Heart right ventricle (tissue), 16 donors: Measurements from ENCODE around the gene TGFBR2. TPM values are rescaled to one million over a fixed set of nuclear protein-coding genes. Genes with fewer than 3 reads are reported as not detected.

Experiments used
- ATAC-seq, 8 donors: fragments of 200-7000 bp; cut with Tn5 transposase; one replicate each; pipeline ENCODE4 v1.9.1; 2020; ENCODE audit warnings: mild to moderate bottlenecking in 8 of 8, moderate library complexity in 8 of 8, moderate number of reproducible peaks in 1 of 8
- DNase-seq, 2 donors: peaks; one replicate each; pipeline ENCODE4 v3.0.0-alpha.2; 2020
- H3K27ac ChIP-seq, 10 donors: fragments of 200-600 bp; sonication (generic) in 2 of 10; one replicate each; pipeline versions ENCODE4 v1.5.0 to v1.8.0; 2020 to 2022; ENCODE audit warnings: mild to moderate bottlenecking in 3 of 10
- H3K27me3 ChIP-seq, 7 donors: fragments of 200-600 bp; one replicate each; pipeline ENCODE4 v1.8.0; 2021 to 2022; ENCODE audit warnings: mild to moderate bottlenecking in 2 of 7
- H3K36me3 ChIP-seq, 9 donors: fragments of 200-600 bp; sonication (generic) in 1 of 9; one replicate each; pipeline versions ENCODE4 v1.5.0 to v1.8.0; 2020 to 2022; ENCODE audit warnings: mild to moderate bottlenecking in 2 of 9
- H3K4me1 ChIP-seq, 9 donors: fragments of 200-600 bp; sonication (generic) in 1 of 9; one replicate each; pipeline versions ENCODE4 v1.5.0 to v1.8.0; 2020 to 2022; ENCODE audit warnings: mild to moderate bottlenecking in 4 of 9
- H3K4me3 ChIP-seq, 10 donors: fragments of 200-600 bp; sonication (generic) in 2 of 10; one replicate each; pipeline versions ENCODE4 v1.5.0 to v1.8.0; 2020 to 2022; ENCODE audit warnings: mild to moderate bottlenecking in 7 of 10, moderate library complexity in 2 of 10
- H3K9me3 ChIP-seq, 11 donors: fragments of 200-600 bp in 10 of 11; sonication (generic) in 2 of 11; one replicate each; pipeline versions ENCODE4 v1.5.0 to v1.8.0; 2013 to 2022; ENCODE audit warnings: mild to moderate bottlenecking in 2 of 11, control low read depth in 1 of 11, moderate library complexity in 1 of 11
- CTCF ChIP-seq, 9 donors: fragments of 200-600 bp; sonication (generic) in 2 of 9; IDR thresholded peaks; one replicate each; pipeline versions ENCODE4 v1.5.0 to v1.8.0; 2021 to 2022; ENCODE audit warnings: antibody characterized with exemption in 9 of 9, mild to moderate bottlenecking in 5 of 9, moderate library complexity in 1 of 9
- WGBS, 2 donors: extraction: QIAGEN DNeasy Blood & Tissue Kit; methylation state at CpG; one replicate each; pipeline ENCODE4 v1.1.7; 2013; ENCODE audit warnings: inconsistent platforms in 1 of 2; 5-methylcytosine and 5-hydroxymethylcytosine counted together
- intact Hi-C, 10 donors: fragments of 100-400 bp; cut with DNase I; formaldehyde crosslinking; loops; one replicate each; pipeline versions ENCODE4 v1.11.1 to v1.14.2; 2022
- polyA plus RNA-seq, 2 donors: library from polyadenylated mRNA; stranded (reverse); fragments of 200-250 nt; gene quantifications; one replicate each; pipeline ENCODE4 v1.2.3, GENCODE V29; 2013
- total RNA-seq, 10 donors: library from RNA; stranded (reverse); fragmentation: NEBNext Ultra II Directional in 3 of 10; extraction: Animal tissue kit (Norgen Biotek cat#: 25700) in 3 of 10; gene quantifications; one replicate each; pipeline versions ENCODE4 v1.2.1 to v1.2.4, GENCODE V29; 2021 to 2023
- donor health status: Arrhythmogenic right ventricular cardiomyopathy.
- donor health status: ischemic (EF 13 %, LVEDD 7.1; RV severe dilation, severe dysfunction).
- donor health status: healthy with polysubstance abuse.
- donor health status: DM: no; HTN: yes; CAD: no.
- donor health status: DM: no; HTN: no; CAD: no.
- donor health status: ischemic (EF 25% LVEDD 6.9; RV normal size, moderate dysfunction).
- donor health status: ischemic (EF 25% LVEDD 5.7; RV mildly dilated, moderate dysfunction).
- donor health status: healthy.
- donor health status: DM: yes; HTN: yes; CAD: no.
- donor health status: Ischemic cardiomyopathy.
- donor health status: ischemic (EF 35%, LVEDD 5.7; RV mildly dilated, moderate dysfunction).
- donor health status: nonischemic (EF 11% LVEDD 7.7; RV severe dilation, severe dysfunction).
- donor health status: DM: yes; HTN: yes; CAD: no.
- donor health status: PGD.
- donor health status: ischemic (EF 29% LVEDD 5.4; RV normal size, mild dysfunction).
- donor health status: nonischemic (EF 23%, LVEDD 6.1; RV moderate dilation, normal function).

TGFBR2 gene
- total and polyA plus RNA-seq, 12 donors = 14.6 to 197 (median 82.8) TPM

- Histone ChIP-seq H3K4me1 (peaks cover 14 to 100% (median 95%) of the 10 kb centered on the region in 9 donors), H3K4me3 (no peak overlapping the region), H3K27ac (peak overlapping the region in 3 of 10 donors; percentile 20 to 55 (median 44)), H3K9me3 (no peaks in the 10 kb centered on the region), H3K36me3 (peaks cover 0 to 36% (median 0%) of the 10 kb centered on the region in 9 donors), H3K27me3 (no peaks in the 10 kb centered on the region)
- intact Hi-C loops = loop anchor here in 2 of 10 donors (10.0 kb wide), 2 partner anchors 68 to 92 kb away; no protein-coding TSS in a partner anchor
- ATAC-seq (no peak), DNase-seq (no peak)
- WGBS, 2 donors = 54 to 66% methylated on average over 1 of the region's 1 CpG
- no peak for TF ChIP-seq CTCF (IDR thresholded peaks at IDR 0.05)
These were observed 10.1 kb downstream of the TGFBR2 start for GRCh38 chr3:30616347-30617027.

- peaks cover 10 to 100% (median 95%) of the 10 kb centered on the region in 9 donors for H3K4me1 ChIP-seq
- H3K36me3 ChIP-seq = peaks cover 0 to 40% (median 0%) of the 10 kb centered on the region in 9 donors
- ATAC-seq = no peak
- no peak for DNase-seq
- H3K9me3 ChIP-seq = no peaks in the 10 kb centered on the region
- WGBS, 2 donors = 89 to 93% methylated on average over 5 of the region's 5 CpGs
- no peak for TF ChIP-seq CTCF (IDR thresholded peaks at IDR 0.05)
- intact Hi-C loops = loop anchor here in 2 of 10 donors (10.0 kb wide), 2 partner anchors 68 to 92 kb away; no protein-coding TSS in a partner anchor
- no peaks in the 10 kb centered on the region for H3K27me3 ChIP-seq
- no peak overlapping the region for H3K4me3 ChIP-seq
- peak overlapping the region in 3 of 10 donors; percentile 3 to 55 (median 20) for H3K27ac ChIP-seq
These were observed 10.7 kb downstream of the TGFBR2 start for GRCh38 chr3:30617069-30617468.

GRCh38 chr3:30617653-30618052, 11.3 kb downstream of the TGFBR2 start:
- DNase-seq (no peak), ATAC-seq (no peak)
- no peaks in the 10 kb centered on the region for H3K9me3 ChIP-seq
- H3K36me3 ChIP-seq = peaks cover 0 to 40% (median 0%) of the 10 kb centered on the region in 9 donors
- intact Hi-C loops = loop anchor here in 2 of 10 donors (10.0 kb wide), 2 partner anchors 67 to 93 kb away; no protein-coding TSS in a partner anchor
- H3K4me1 ChIP-seq = peaks cover 10 to 100% (median 95%) of the 10 kb centered on the region in 9 donors
- H3K4me3 ChIP-seq = no peak overlapping the region
- peak overlapping the region in 5 of 10 donors; percentile 3 to 55 (median 18) for H3K27ac ChIP-seq
- H3K27me3 ChIP-seq = no peaks in the 10 kb centered on the region
- TF ChIP-seq CTCF (IDR thresholded peaks at IDR 0.05) = no peak
- WGBS, 2 donors = 58 to 87% methylated on average over 2 of the region's 2 CpGs

- intact Hi-C loops = loop anchor here in 2 of 10 donors (10.0 kb wide), 2 partner anchors 66 to 94 kb away; no protein-coding TSS in a partner anchor
- Histone ChIP-seq H3K27ac (peak overlapping the region in 3 of 10 donors; percentile 18 to 57 (median 55)), H3K9me3 (no peaks in the 10 kb centered on the region), H3K27me3 (no peaks in the 10 kb centered on the region), H3K4me1 (peaks cover 10 to 100% (median 96%) of the 10 kb centered on the region in 9 donors), H3K36me3 (peaks cover 0 to 46% (median under 1%) of the 10 kb centered on the region in 9 donors), H3K4me3 (no peak overlapping the region)
- ATAC-seq (no peak), DNase-seq (no peak)
- TF ChIP-seq CTCF (IDR thresholded peaks at IDR 0.05) = no peak
- WGBS, 2 donors = 90 to 97% methylated on average over 3 of the region's 3 CpGs
These were observed 12.1 kb downstream of the TGFBR2 start for GRCh38 chr3:30618526-30618925.
